Ishikawa (cell line): ENCODE data around the gene UCN3.
A peak's percentile ranks its signal among the peaks of the same experiment; 100 is the strongest.

ENCODE experiments used
- CEBPB ChIP-seq: IDR thresholded peaks from 2 replicates; pipeline ENCODE4 v1.6.1; 2012
- CREB1 ChIP-seq: IDR thresholded peaks from 2 replicates; pipeline ENCODE4 v1.6.1; 2012; ENCODE audit warnings: low read depth
- EGR1 ChIP-seq: IDR thresholded peaks from 2 replicates; pipeline ENCODE4 v1.6.1; 2012
- EP300 ChIP-seq: IDR thresholded peaks from 2 replicates; pipeline ENCODE4 v1.6.1; 2012; ENCODE audit warnings: borderline replicate concordance
- FOXM1 ChIP-seq: IDR thresholded peaks from 2 replicates; pipeline ENCODE4 v1.6.1; 2012; ENCODE audit warnings: low read depth, borderline replicate concordance
- NFIC ChIP-seq: IDR thresholded peaks from 2 replicates; pipeline ENCODE4 v1.6.1; 2012
- RAD21 ChIP-seq: IDR thresholded peaks from 2 replicates; pipeline ENCODE4 v1.6.1; 2012; ENCODE audit warnings: low read depth
- REST ChIP-seq: IDR thresholded peaks from 2 replicates; pipeline ENCODE4 v1.6.1; 2012; ENCODE audit warnings: low read depth, mild to moderate bottlenecking
- TAF1 ChIP-seq: IDR thresholded peaks from 2 replicates; pipeline ENCODE4 v1.6.1; 2012; ENCODE audit warnings: low read depth, mild to moderate bottlenecking
- TCF12 ChIP-seq: IDR thresholded peaks from 2 replicates; pipeline ENCODE4 v1.6.1; 2012; ENCODE audit warnings: low read depth
- TEAD4 ChIP-seq: IDR thresholded peaks from 2 replicates; pipeline ENCODE4 v1.6.1; 2012
- YY1 ChIP-seq: IDR thresholded peaks from 2 replicates; pipeline ENCODE4 v1.6.1; 2012; ENCODE audit warnings: low read depth
- ZBTB7A ChIP-seq: IDR thresholded peaks from 2 replicates; pipeline ENCODE4 v1.6.1; 2012; ENCODE audit warnings: low read depth
- TF ChIP-seq, protein P1 (sequence below): IDR thresholded peaks from 2 replicates; pipeline ENCODE4 v1.6.1; 2012
- TF ChIP-seq, protein P2 (sequence below): IDR thresholded peaks from 2 replicates; pipeline ENCODE4 v1.6.1; 2012

UCN3 gene

DNA sequence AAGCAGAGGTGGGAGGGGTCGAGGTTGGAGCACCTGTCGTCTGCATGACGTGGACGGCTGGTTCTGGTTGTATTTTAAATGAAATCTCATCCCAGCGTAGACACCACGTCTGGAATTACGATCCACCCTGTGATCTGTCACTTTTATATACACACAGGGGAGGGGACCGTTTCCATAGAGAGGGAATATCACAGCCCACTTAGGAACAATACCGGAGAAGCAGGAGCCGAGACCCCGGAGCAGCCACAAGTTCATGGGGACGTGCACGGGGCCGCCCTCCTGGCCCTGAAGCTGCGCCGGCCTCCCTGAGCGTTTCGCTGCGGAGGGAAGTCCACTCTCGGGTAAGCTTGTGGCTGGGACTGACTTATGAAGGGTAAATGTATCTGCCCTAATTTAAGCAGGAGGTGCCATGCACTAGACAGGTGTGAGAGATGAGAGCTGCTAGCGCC lies at the start of gene UCN3:
TSS of gene UCN3 (plus strand) at position 77 of the 449 bp plus-strand sequence. CDS start 8,755 bp downstream, outside the sequence.
- TF ChIP-seq REST (no peak), TCF12 (no peak), TAF1 (no peak), CREB1 (no peak), EGR1 (no peak), YY1 (no peak), RAD21 (no peak), ZBTB7A (no peak), EP300 (no peak), TEAD4 (no peak), NFIC (no peak), CEBPB (no peak), FOXM1 (no peak)
- TF ChIP-seq, protein P1, sequence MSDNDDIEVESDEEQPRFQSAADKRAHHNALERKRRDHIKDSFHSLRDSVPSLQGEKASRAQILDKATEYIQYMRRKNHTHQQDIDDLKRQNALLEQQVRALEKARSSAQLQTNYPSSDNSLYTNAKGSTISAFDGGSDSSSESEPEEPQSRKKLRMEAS: no peak
- TF ChIP-seq, protein P2, sequence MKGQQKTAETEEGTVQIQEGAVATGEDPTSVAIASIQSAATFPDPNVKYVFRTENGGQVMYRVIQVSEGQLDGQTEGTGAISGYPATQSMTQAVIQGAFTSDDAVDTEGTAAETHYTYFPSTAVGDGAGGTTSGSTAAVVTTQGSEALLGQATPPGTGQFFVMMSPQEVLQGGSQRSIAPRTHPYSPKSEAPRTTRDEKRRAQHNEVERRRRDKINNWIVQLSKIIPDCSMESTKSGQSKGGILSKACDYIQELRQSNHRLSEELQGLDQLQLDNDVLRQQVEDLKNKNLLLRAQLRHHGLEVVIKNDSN: no peak

GRCh38 chr10:5317547-5318107 lies 47.1 kb upstream of the UCN3 start:
- TF ChIP-seq EGR1 (no peak), NFIC (peak; percentile 32; the same call in 1 of the 2 replicates)

- no peak for TF ChIP-seq FOXM1
- no peak for TF ChIP-seq YY1
- no peak for TF ChIP-seq TCF12
- TF ChIP-seq EGR1: no peak
- TF ChIP-seq, protein P1: no peak
- TF ChIP-seq, protein P2: no peak
- no peak for TF ChIP-seq NFIC
- no peak for TF ChIP-seq EP300
- no peak for TF ChIP-seq ZBTB7A
- TF ChIP-seq CEBPB: no peak
- no peak for TF ChIP-seq TAF1
- TF ChIP-seq TEAD4: no peak
- no peak for TF ChIP-seq RAD21
- no peak for TF ChIP-seq CREB1
- no peak for TF ChIP-seq REST
Measured at GRCh38 chr10:5318148-5318547, 46.6 kb upstream of the UCN3 start.

DNA sequence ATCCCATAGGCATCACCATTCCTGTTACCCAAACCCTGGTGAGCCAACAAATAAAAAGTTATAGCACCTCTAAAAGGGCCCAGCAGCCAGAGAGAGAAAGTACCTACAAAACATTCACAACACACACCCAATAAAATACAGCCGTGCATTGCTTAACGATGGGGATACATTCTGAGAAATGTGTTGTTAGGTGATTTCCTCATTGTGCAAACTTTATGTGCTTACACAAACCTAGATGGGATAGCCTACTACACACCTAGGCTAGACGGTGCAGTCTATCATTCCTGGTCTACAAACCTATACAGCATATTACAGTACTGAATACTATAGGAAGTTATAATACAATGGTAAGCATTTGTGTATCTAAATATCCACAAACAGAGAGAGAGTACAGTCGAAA lies 44.9 kb upstream of the UCN3 start:
- TF ChIP-seq FOXM1 (no peak), REST (no peak), YY1 (no peak), TEAD4 (no peak), TAF1 (no peak), EP300 (no peak), CREB1 (no peak), CEBPB (no peak)
- TF ChIP-seq, protein P2: no peak
